DOHH2 (cell line): Measurements from ENCODE around the gene SLC17A9.

Experiments used
- H3F3A ChIP-seq: fragments of 200-600 bp; sonication (generic), shearing (Covaris generic); 2 replicates; pipeline ENCODE4 v1.6.0; 2016; ENCODE audit warnings: antibody characterized with exemption, mild to moderate bottlenecking; ENCODE audit not compliant: control insufficient read depth, insufficient read depth
- H3K27ac ChIP-seq: fragments of 200-600 bp; sonication (generic); 2 replicates; pipeline ENCODE4 v1.5.1; 2014; ENCODE audit warnings: low read depth, mild to moderate bottlenecking, low read length, moderate library complexity
- H3K27me3 ChIP-seq: fragments of 200-600 bp; sonication (generic); 2 replicates; pipeline ENCODE4 v1.6.1; 2014; ENCODE audit warnings: mild to moderate bottlenecking, low read length, mixed read lengths; ENCODE audit not compliant: control insufficient read depth
- H3K36me3 ChIP-seq: fragments of 200-600 bp; sonication (generic); 2 replicates; pipeline ENCODE4 v1.6.1; 2014; ENCODE audit warnings: mild to moderate bottlenecking, low read length, moderate library complexity, mixed read lengths; ENCODE audit not compliant: control insufficient read depth
- H3K4me1 ChIP-seq: fragments of 200-600 bp; sonication (generic); 2 replicates; pipeline ENCODE4 v1.6.1; 2014; ENCODE audit warnings: mild to moderate bottlenecking, low read length, mixed read lengths; ENCODE audit not compliant: control insufficient read depth
- H3K4me2 ChIP-seq: fragments of 200-600 bp; sonication (generic); 2 replicates; pipeline ENCODE4 v1.6.0; 2014; ENCODE audit warnings: mild to moderate bottlenecking, low read length, moderate library complexity
- H3K4me3 ChIP-seq: fragments of 200-600 bp; sonication (generic); 2 replicates; pipeline ENCODE4 v1.5.1; 2014; ENCODE audit warnings: mild to moderate bottlenecking, low read length, mixed read lengths
- H3K79me2 ChIP-seq: fragments of 200-600 bp; sonication (generic); 2 replicates; pipeline ENCODE4 v1.6.1; 2014; ENCODE audit warnings: mild to moderate bottlenecking, low read length, mixed read lengths; ENCODE audit not compliant: control insufficient read depth
- H3K9me2 ChIP-seq: fragments of 200-600 bp; sonication (generic); replicated peaks from 2 replicates; pipeline ENCODE4 v1.6.1; 2014; ENCODE audit warnings: mild to moderate bottlenecking, low read length, mixed read lengths; ENCODE audit not compliant: control insufficient read depth
- H3K9me3 ChIP-seq: fragments of 200-600 bp; sonication (generic); 2 replicates; pipeline ENCODE4 v1.6.1; 2014; ENCODE audit warnings: antibody characterized with exemption, low read length, mixed read lengths; ENCODE audit not compliant: control insufficient read depth, insufficient read depth
- H4K20me1 ChIP-seq: fragments of 200-600 bp; sonication (generic); 2 replicates; pipeline ENCODE4 v1.6.0; 2014; ENCODE audit warnings: low read depth, mild to moderate bottlenecking, antibody characterized with exemption, low read length, moderate library complexity; ENCODE audit not compliant: control insufficient read depth, insufficient read depth
- EZH2phosphoT487 ChIP-seq: fragments of 200-600 bp; sonication (generic); IDR thresholded peaks from 2 replicates; pipeline ENCODE4 v1.6.1; 2017; ENCODE audit warnings: borderline replicate concordance, mild to moderate bottlenecking, antibody characterized with exemption, low read length, moderate library complexity, mixed read lengths
- TF ChIP-seq, protein P1 (sequence below): fragments of 200-600 bp; sonication (generic); IDR thresholded peaks from one replicate; pipeline ENCODE4 v1.5.1; 2014; ENCODE audit warnings: antibody characterized with exemption, mild to moderate bottlenecking, low read depth, low read length; ENCODE audit not compliant: poor library complexity, severe bottlenecking

The SLC17A9 gene

DNA sequence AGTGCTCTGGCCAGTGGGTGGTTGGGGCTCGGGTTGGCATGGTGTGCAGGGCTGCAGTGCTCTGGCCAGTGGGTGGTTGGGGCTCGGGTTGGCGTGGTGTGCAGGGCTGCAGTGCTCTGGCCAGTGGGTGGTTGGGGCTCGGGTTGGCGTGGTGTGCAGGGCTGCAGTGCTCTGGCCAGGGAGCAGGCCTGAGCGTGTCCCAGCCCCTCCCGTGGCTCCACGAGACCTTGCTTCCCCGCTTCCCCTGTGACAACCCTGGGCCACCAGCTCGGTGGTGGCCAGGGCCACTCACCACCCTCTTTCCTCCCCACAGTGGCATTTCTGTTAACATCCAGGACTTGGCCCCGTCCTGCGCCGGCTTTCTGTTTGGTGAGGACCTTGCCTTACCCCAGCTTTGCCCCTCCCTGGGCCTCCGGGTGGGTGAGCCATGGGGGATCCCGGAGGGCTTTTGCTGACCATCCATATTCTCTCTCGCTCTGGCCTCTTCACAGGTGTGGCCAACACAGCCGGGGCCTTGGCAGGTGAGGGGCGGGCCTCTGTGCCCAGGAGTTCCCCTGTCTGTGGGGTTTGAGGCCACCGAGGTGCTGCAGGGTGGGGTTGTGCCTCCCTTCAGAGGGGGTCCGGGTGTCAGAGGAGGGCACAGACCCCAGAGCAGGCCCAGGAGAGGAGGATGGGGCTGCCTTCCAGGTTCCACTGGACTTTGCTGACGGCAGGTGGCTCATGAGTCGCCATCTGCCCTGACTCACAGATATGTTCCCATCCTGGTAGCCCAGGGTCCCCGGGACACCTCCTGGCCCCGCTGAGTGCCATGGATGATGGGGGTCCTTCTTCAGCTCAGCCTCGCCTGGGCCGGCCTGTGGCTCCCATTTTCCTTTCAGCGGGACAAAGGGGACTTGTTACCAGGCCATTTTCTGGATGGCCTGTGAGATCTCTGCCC is 14.0 kb downstream of the SLC17A9 start:
- H3K27ac ChIP-seq: no peak overlapping the region
- H3K79me2 ChIP-seq: no peaks in the 10 kb centered on the region
- H3K4me2 ChIP-seq: no peak overlapping the region
- H3F3A ChIP-seq: 0 out of 2 replicates have a peak, but pooled peaks cover 4% of the 10 kb centered on the region
- H3K36me3 ChIP-seq: peaks cover 45% of the 10 kb centered on the region
- no peaks in the 10 kb centered on the region for H3K9me2 ChIP-seq
- H3K4me3 ChIP-seq: no peak overlapping the region
- peaks cover 2% of the 10 kb centered on the region; the same call in 1 of the 2 replicates for H3K27me3 ChIP-seq
- TF ChIP-seq, protein P1, sequence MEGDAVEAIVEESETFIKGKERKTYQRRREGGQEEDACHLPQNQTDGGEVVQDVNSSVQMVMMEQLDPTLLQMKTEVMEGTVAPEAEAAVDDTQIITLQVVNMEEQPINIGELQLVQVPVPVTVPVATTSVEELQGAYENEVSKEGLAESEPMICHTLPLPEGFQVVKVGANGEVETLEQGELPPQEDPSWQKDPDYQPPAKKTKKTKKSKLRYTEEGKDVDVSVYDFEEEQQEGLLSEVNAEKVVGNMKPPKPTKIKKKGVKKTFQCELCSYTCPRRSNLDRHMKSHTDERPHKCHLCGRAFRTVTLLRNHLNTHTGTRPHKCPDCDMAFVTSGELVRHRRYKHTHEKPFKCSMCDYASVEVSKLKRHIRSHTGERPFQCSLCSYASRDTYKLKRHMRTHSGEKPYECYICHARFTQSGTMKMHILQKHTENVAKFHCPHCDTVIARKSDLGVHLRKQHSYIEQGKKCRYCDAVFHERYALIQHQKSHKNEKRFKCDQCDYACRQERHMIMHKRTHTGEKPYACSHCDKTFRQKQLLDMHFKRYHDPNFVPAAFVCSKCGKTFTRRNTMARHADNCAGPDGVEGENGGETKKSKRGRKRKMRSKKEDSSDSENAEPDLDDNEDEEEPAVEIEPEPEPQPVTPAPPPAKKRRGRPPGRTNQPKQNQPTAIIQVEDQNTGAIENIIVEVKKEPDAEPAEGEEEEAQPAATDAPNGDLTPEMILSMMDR: no peak
- no peak for TF ChIP-seq EZH2phosphoT487
- no peaks in the 10 kb centered on the region; the same call in none of the 2 replicates for H4K20me1 ChIP-seq
- no peaks in the 10 kb centered on the region; the same call in 1 of the 2 replicates for H3K4me1 ChIP-seq
- H3K9me3 ChIP-seq: no peaks in the 10 kb centered on the region

DNA sequence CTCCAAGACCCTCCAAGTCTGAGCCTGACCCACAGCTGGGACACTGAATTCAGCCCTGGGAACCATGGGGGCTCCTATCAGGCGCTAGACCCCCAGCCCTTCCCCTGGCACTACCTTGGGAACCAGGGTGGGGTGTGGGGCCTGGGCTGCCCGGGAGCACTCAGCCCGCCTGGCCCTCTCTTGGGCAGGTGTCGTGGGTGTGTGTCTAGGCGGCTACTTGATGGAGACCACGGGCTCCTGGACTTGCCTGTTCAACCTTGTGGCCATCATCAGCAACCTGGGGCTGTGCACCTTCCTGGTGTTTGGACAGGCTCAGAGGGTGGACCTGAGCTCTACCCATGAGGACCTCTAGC is 14.6 kb downstream of the SLC17A9 start:
- Histone ChIP-seq H3F3A (0 out of 2 replicates have a peak, but pooled peaks cover 4% of the 10 kb centered on the region), H3K4me2 (no peak overlapping the region), H3K36me3 (peaks cover 38% of the 10 kb centered on the region), H3K27ac (no peak overlapping the region), H3K79me2 (no peaks in the 10 kb centered on the region), H3K9me3 (no peaks in the 10 kb centered on the region), H3K4me1 (peaks cover 4% of the 10 kb centered on the region), H3K9me2 (no peaks in the 10 kb centered on the region), H3K27me3 (peaks cover 8% of the 10 kb centered on the region), H4K20me1 (no peaks in the 10 kb centered on the region; the same call in none of the 2 replicates), H3K4me3 (no peak overlapping the region)
- no peak for TF ChIP-seq EZH2phosphoT487
- TF ChIP-seq, protein P1: no peak

DNA sequence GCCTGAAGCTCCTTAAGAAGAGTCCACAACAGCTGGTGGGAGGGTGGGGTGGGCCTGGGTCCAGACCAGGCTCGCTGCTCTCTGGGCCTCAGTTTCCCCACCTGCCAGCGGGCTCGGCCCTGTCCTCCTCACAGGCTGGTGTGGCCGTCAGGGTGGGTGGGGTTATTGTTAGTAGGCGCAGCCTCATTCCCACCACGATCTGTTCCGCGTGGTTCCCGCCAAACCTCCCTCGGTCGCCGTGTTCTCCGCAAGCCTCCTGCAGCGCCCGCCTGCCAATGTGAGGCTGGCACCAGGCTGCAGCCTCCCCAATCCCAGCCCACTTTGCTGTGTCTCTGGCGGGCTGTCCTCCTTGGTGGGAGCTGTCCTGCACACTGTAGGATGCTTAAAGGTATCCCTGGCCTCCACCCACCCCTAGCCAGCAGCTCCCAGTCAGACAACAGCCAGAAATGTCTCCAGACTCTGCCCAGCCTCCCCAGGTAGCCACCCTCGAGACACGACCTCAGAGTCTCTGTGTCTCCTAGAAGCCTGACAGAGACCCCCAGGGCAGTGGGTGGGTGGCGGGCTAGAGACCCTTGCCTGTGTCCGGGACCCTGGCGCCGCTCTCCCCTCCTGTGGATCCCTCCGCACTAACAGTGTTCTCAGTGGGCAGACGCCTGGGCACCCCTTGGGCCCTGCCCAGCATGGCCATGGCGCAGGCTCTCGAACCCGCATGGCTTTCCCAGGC is 15.3 kb downstream of the SLC17A9 start:
- Histone ChIP-seq H3K9me3 (no peaks in the 10 kb centered on the region), H3K79me2 (no peaks in the 10 kb centered on the region), H3K27ac (no peak overlapping the region), H3F3A (0 out of 2 replicates have a peak, but pooled peaks cover 4% of the 10 kb centered on the region), H3K36me3 (peaks cover 33% of the 10 kb centered on the region), H4K20me1 (no peaks in the 10 kb centered on the region; the same call in none of the 2 replicates), H3K4me2 (no peak overlapping the region), H3K4me3 (no peak overlapping the region), H3K4me1 (peaks cover 11% of the 10 kb centered on the region), H3K9me2 (no peaks in the 10 kb centered on the region), H3K27me3 (peaks cover 10% of the 10 kb centered on the region)
- TF ChIP-seq, protein P1: no peak
- TF ChIP-seq EZH2phosphoT487: no peak
